ENCODE results near the gene PRKG2. TPM values are rescaled to one million over a fixed set of nuclear protein-coding genes. Genes with fewer than 3 reads are reported as not detected.
A peak's percentile ranks its signal among the peaks of the same experiment; 100 is the strongest.

PRKG2 gene
- total RNA-seq, 1 experiment from 2014 or later = 0.03 TPM

- no peak overlapping the region for H3K4me3 ChIP-seq
- DNase-seq (ENCODE audit: low read depth in 1 of 2, low spot score in 2 of 2) = no peak
- peaks cover 8% of the 10 kb centered on the region; the same call in 1 of the 2 replicates for H3K27me3 ChIP-seq (replicated peaks)
- no peak overlapping the region for H3K27ac ChIP-seq
- peaks cover 9% of the 10 kb centered on the region; the same call in 1 of the 2 replicates for H3K4me1 ChIP-seq (replicated peaks)
- no peaks in the 10 kb centered on the region for H3K36me3 ChIP-seq
- H3K9me3 ChIP-seq (replicated peaks) = no peaks in the 10 kb centered on the region
Measured at GRCh38 chr4:81042578-81043365, 172.2 kb downstream of the PRKG2 start.

DNA sequence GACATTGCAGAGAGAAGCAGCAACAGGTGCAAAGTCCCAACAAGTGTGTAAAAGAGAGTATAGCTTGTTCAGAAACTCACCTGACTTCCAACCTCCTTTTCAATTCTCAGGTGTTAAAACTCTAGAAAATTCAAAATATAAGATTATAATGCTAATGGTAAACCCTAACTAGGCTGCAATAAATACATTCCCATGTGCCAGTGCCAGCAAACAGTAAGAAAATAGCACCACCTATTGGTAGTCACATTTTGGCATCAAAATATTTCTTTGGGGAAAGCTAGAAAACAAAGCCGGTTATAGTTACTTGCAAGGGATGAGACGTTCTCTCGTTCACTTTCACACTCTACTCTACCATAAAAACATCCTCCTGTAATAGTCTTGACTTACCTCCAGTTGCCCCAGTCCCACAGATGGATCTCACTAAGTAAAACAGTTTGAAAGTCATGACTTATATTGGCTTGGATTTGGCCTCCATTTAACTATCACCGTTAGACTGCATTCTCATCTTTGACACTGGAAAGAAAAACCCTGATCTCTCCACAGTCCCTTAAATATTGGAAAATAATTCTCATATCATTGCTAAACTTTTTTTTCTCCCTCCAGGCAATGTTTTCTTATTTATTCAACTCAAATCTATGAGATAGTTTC lies 174.9 kb downstream of the PRKG2 start:
- Histone ChIP-seq H3K9me3 (replicated peaks) (no peaks in the 10 kb centered on the region), H3K4me3 (no peak overlapping the region), H3K27ac (no peak overlapping the region), H3K36me3 (no peaks in the 10 kb centered on the region), H3K4me1 (replicated peaks) (peaks cover 9% of the 10 kb centered on the region; the same call in 1 of the 2 replicates), H3K27me3 (replicated peaks) (peaks cover 27% of the 10 kb centered on the region; the same call in 1 of the 2 replicates)
- peak in 1 of 2 experiments; percentile 27 for DNase-seq (ENCODE audit: low read depth in 1 of 2, low spot score in 2 of 2)

DNA sequence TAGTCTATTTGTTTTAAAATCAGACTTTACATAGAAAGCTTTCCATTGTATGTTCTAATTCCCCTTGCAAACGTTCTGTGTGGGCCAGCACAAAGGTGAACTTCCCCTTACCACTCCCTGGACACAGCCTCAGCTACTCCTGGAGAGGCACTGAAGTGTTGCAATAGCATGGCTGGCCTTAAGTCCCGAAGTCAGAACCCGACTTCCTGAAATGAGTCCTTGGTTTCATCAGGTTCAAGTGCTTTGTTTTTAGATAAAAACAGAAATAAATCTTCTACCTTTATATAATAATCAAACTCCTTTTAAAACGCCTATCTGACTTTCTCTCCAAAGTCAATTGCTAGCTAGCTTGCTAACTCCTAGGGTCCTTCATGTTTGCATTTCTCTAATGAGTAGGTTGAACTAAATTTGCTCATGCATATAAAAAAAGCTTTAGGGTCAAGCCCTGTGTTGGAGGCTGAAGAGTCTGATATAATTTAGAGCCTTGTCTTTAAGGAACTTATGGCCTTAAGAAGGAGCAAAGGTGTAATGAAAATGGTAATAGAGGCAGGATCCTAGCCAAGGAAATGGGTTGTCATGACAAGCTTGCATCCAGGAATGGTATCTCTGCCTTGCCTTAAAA lies 175.6 kb downstream of the PRKG2 start:
- peak in 1 of 2 experiments; percentile 7 for DNase-seq (ENCODE audit: low read depth in 1 of 2, low spot score in 2 of 2)
- H3K4me1 ChIP-seq (replicated peaks) = peaks cover 9% of the 10 kb centered on the region; the same call in 1 of the 2 replicates
- H3K27me3 ChIP-seq (replicated peaks) = peaks cover 27% of the 10 kb centered on the region; the same call in 1 of the 2 replicates
- H3K9me3 ChIP-seq (replicated peaks) = no peaks in the 10 kb centered on the region
- no peak overlapping the region for H3K4me3 ChIP-seq
- H3K36me3 ChIP-seq = no peaks in the 10 kb centered on the region
- no peak overlapping the region for H3K27ac ChIP-seq

- peaks cover 27% of the 10 kb centered on the region; the same call in 1 of the 2 replicates for H3K27me3 ChIP-seq (replicated peaks)
- DNase-seq (ENCODE audit: low read depth in 1 of 2, low spot score in 2 of 2) = peak in 1 of 2 experiments; percentile 18
- H3K27ac ChIP-seq = no peak overlapping the region
- H3K36me3 ChIP-seq = no peaks in the 10 kb centered on the region
- peaks cover 9% of the 10 kb centered on the region; the same call in 1 of the 2 replicates for H3K4me1 ChIP-seq (replicated peaks)
- no peak overlapping the region for H3K4me3 ChIP-seq
- no peaks in the 10 kb centered on the region for H3K9me3 ChIP-seq (replicated peaks)
Measured at GRCh38 chr4:81038636-81039350, 176.2 kb downstream of the PRKG2 start.

Other genes starting within 250 kb of the PRKG2 start
- gene BMP3, start 184.5 kb downstream of the PRKG2 start, total RNA-seq (2014; rRNA removed; shearing (Covaris generic)) = 0.03 and 0.11 TPM in 2 replicates

Measured in SJSA1 (cell line).